NT2/D1 (cell line): Measurements from ENCODE around the gene GALNT14.

Source experiments
- DNase-seq: peaks from one replicate; pipeline ENCODE4 v3.0.0-alpha.2; 2011; ENCODE audit warnings: low read depth, low spot score
- H3K27me3 ChIP-seq: 2 replicates; pipeline ENCODE4 v1.6.0; 2011; ENCODE audit warnings: mild to moderate bottlenecking; ENCODE audit not compliant: insufficient read length, insufficient read depth
- H3K36me3 ChIP-seq: 2 replicates; pipeline ENCODE4 v1.6.1; 2011; ENCODE audit warnings: mild to moderate bottlenecking, low read length, mixed read lengths; ENCODE audit not compliant: insufficient read depth, insufficient read length
- H3K4me1 ChIP-seq: 2 replicates; pipeline ENCODE4 v1.5.1; 2011; ENCODE audit not compliant: insufficient read depth, insufficient read length
- H3K4me3 ChIP-seq: 2 replicates; pipeline ENCODE4 v1.5.1; 2011; ENCODE audit warnings: low read depth; ENCODE audit not compliant: insufficient read length
- H3K9ac ChIP-seq: 2 replicates; pipeline ENCODE4 v1.6.0; 2011; ENCODE audit warnings: low read depth; ENCODE audit not compliant: insufficient read length
- H3K9me3 ChIP-seq: 2 replicates; pipeline ENCODE4 v1.5.1; 2011; ENCODE audit warnings: mild to moderate bottlenecking, low read length; ENCODE audit not compliant: insufficient read depth
- SUZ12 ChIP-seq: IDR thresholded peaks from 2 replicates; pipeline ENCODE4 v1.6.1; 2011; ENCODE audit not compliant: insufficient read length, insufficient read depth; ENCODE audit errors: extremely low read depth
- YY1 ChIP-seq: IDR thresholded peaks from 2 replicates; pipeline ENCODE4 v1.6.1; 2011; ENCODE audit not compliant: insufficient read length, insufficient read depth
- ZNF274 ChIP-seq: IDR thresholded peaks from 2 replicates; pipeline ENCODE4 v1.6.1; 2011; ENCODE audit warnings: mild to moderate bottlenecking, low read depth, low read length

The GALNT14 gene

DNA sequence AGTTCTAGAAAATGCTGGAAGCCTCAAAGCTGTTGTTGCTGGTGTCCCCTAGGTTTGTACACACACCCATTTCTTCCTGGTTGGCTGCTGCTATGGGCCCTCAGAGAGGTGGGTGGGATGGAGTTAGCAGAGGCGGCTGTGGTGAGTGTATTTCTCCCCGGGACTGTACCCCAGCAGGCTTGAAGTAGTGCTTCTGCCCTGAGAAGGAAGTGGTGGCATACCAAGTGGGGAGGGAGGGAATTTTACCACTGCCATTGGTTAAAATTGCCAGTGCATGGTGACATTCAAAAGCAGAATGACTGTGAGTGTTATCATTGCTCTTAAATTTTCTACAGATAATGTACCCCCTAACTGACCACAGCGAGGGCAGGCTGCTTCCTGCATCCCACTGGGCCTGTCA is 205.4 kb downstream of the GALNT14 start:
- H3K27me3 ChIP-seq, result no peaks in the 10 kb centered on the region
- TF ChIP-seq SUZ12 (no peak), ZNF274 (no peak), YY1 (no peak)
- H3K36me3 ChIP-seq, result peaks cover 9% of the 10 kb centered on the region
- no peak for DNase-seq
- peaks cover 4% of the 10 kb centered on the region for H3K4me1 ChIP-seq
- no peak overlapping the region for H3K9ac ChIP-seq
- no peaks in the 10 kb centered on the region for H3K9me3 ChIP-seq
- no peak overlapping the region for H3K4me3 ChIP-seq

DNA sequence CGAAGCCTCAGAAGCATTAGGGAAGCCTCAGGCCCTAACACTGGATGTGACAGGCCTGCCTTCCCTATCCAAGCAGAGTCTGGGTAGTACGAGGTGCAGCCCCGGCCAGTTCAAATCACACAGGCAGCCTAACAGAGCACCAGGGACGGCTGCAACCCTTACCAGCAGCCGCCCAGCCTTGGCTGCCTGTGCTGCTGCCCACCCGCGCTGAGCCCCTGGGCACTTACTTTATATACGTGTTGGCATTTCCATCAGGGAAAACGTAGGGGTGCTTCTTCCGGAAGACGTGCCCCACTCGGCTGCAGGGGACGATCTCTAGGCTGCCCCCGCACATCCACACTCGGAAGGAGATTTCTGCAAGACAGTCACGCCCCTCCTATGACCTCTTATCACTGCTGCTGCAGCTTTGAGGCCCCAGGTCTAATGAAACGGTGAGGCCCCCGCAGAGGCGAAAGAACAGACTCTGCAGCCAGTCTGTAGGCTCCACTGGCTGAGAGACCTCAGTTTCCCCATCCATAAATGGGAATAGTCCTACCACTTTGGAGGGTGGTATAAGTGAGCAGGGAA is 206.3 kb downstream of the GALNT14 start:
- no peaks in the 10 kb centered on the region for H3K9me3 ChIP-seq
- DNase-seq, result no peak
- no peak overlapping the region for H3K9ac ChIP-seq
- H3K4me1 ChIP-seq, result peaks cover 4% of the 10 kb centered on the region
- TF ChIP-seq YY1, result no peak
- TF ChIP-seq ZNF274, result no peak
- TF ChIP-seq SUZ12, result no peak
- peaks cover 9% of the 10 kb centered on the region for H3K36me3 ChIP-seq
- no peaks in the 10 kb centered on the region for H3K27me3 ChIP-seq
- H3K4me3 ChIP-seq, result no peak overlapping the region

DNA sequence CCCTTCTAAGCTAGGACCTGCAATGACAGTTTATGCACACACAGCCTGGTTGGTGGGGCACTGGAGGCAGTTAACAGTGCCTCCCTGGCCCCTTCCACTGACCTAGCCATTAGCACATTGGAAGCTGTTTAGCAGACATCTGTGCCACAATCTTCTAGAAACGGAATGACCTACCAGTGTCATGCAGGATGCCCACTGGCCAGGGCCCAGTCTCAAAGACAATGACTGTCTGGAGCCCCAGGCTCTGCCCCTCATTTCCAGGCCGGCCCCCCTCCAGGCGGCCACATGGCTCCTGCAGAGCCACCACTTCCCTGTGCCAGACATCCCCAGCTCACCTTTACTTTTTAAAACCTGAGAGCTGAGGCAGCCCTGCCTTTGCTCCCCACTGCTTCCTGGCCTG is 207.5 kb downstream of the GALNT14 start:
- Histone ChIP-seq H3K4me1 (peaks cover 4% of the 10 kb centered on the region), H3K4me3 (no peak overlapping the region), H3K27me3 (no peaks in the 10 kb centered on the region), H3K36me3 (peaks cover 9% of the 10 kb centered on the region), H3K9me3 (no peaks in the 10 kb centered on the region), H3K9ac (no peak overlapping the region)
- TF ChIP-seq ZNF274 (no peak), SUZ12 (no peak), YY1 (no peak)
- DNase-seq, result no peak

GRCh38 chr2:30927465-30928075 is 210.7 kb downstream of the GALNT14 start:
- H3K4me1 ChIP-seq, result peaks cover 4% of the 10 kb centered on the region
- no peaks in the 10 kb centered on the region for H3K27me3 ChIP-seq
- H3K4me3 ChIP-seq, result no peak overlapping the region
- TF ChIP-seq ZNF274 (no peak), YY1 (no peak), SUZ12 (no peak)
- H3K36me3 ChIP-seq, result peaks cover 10% of the 10 kb centered on the region
- H3K9me3 ChIP-seq, result no peaks in the 10 kb centered on the region
- H3K9ac ChIP-seq, result no peak overlapping the region
- no peak for DNase-seq

DNA sequence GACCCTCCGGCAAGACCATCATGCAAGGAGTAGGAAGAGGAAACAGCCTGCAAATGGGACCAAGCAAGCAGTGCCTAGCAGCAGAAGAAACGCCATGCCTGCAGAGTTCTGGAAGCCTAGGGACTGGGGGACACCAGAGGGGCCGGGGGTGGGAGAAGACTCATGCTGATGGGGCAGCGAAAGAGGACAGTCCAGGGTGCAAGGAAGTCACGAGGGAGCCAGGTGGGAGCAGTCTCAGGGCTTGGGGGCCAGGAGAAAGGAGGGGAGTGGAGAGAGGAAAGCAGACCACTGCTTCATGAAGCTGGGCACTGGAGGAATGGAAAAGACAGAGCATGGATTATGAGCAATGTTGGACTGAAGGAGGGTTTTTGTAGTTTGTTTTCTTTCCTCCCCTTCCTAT is 211.6 kb downstream of the GALNT14 start:
- peaks cover 10% of the 10 kb centered on the region for H3K36me3 ChIP-seq
- no peaks in the 10 kb centered on the region for H3K9me3 ChIP-seq
- H3K27me3 ChIP-seq, result no peaks in the 10 kb centered on the region
- no peak for DNase-seq
- no peak overlapping the region for H3K9ac ChIP-seq
- TF ChIP-seq ZNF274, result no peak
- no peak for TF ChIP-seq SUZ12
- H3K4me1 ChIP-seq, result peaks cover 3% of the 10 kb centered on the region
- H3K4me3 ChIP-seq, result no peak overlapping the region

DNA sequence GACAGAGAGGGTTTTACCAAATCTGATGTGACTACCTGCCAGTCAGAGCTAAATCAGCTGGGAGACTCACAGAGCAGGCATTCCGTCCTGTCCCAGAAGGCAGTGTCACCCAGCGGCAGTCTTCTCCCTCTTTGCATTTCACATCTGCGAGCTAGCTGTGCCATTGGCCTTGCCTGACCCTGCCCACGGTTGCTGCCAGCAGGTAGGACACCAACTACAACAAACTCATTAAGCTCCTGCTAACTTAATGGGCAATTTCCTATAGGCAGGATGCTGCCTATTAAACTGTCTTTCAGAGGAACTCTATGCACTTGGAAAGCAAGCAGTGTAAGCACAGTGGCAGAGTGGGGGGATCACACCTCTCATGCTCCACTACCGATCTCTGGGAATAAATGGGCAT is 214.6 kb downstream of the GALNT14 start:
- no peak for TF ChIP-seq SUZ12
- no peak for TF ChIP-seq YY1
- TF ChIP-seq ZNF274, result no peak
- H3K4me1 ChIP-seq, result no peaks in the 10 kb centered on the region
- peaks cover 6% of the 10 kb centered on the region for H3K36me3 ChIP-seq
- no peak overlapping the region for H3K9ac ChIP-seq
- no peaks in the 10 kb centered on the region for H3K9me3 ChIP-seq
- H3K27me3 ChIP-seq, result no peaks in the 10 kb centered on the region
- H3K4me3 ChIP-seq, result no peak overlapping the region
- DNase-seq, result no peak

DNA sequence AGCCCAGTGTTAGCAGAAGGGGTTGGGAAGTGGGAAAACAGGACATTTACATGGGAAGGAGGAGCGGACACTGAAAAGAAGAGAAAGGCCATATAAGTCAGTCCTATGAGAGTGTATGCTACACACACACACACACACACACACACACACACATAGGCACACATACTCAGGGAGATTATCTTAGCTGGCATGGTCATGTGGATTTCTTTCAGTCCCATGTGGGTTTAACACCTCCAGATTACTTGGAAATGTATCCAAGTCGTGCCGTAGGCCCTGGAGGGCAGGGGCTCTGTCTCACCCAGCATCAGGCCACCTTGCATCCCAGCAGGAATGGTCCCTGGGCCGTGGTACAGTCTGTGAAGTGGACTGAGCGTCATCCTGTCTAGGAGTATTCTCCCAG is 217.7 kb downstream of the GALNT14 start:
- H3K27me3 ChIP-seq, result no peaks in the 10 kb centered on the region
- H3K9ac ChIP-seq, result no peak overlapping the region
- H3K4me1 ChIP-seq, result no peaks in the 10 kb centered on the region
- no peak overlapping the region for H3K4me3 ChIP-seq
- peaks cover 6% of the 10 kb centered on the region for H3K36me3 ChIP-seq
- no peak for DNase-seq
- TF ChIP-seq YY1 (no peak), ZNF274 (no peak), SUZ12 (no peak)
- no peaks in the 10 kb centered on the region for H3K9me3 ChIP-seq
